ENCODE measurements around the gene BEST3.

- TF ChIP-seq CTCF (IDR thresholded peaks at IDR 0.05) (no peak), POLR2A (IDR thresholded peaks at IDR 0.05) (no peak)
These were observed 12.4 kb downstream of the BEST3 start for GRCh38 chr12:69686731-69687130.
